GM21528 (cell line): ENCODE data around the gene UGT1A8.

Experiments
- ATAC-seq: cut with Tn5 transposase; IDR thresholded peaks from one replicate; pipeline ENCODE4 v1.9.1; 2021; ENCODE audit warnings: mild to moderate bottlenecking, moderate library complexity; ENCODE audit not compliant: unreplicated experiment, low FRiP score

UGT1A8 gene

GRCh38 chr2:233758141-233758540, 140.7 kb downstream of the UGT1A8 start:
- no peak for ATAC-seq

- no peak for ATAC-seq
Measured at GRCh38 chr2:233758849-233759248, 141.4 kb downstream of the UGT1A8 start.

- ATAC-seq: no peak
Measured at GRCh38 chr2:233760043-233760442, 142.6 kb downstream of the UGT1A8 start, which contains the start of gene UGT1A1. TSS of gene UGT1A1 (plus strand) at chr2:233760270. CDS start at chr2:233760288, 18 bp downstream.

GRCh38 chr2:233761040-233761769, 143.8 kb downstream of the UGT1A8 start:
- ATAC-seq: no peak

GRCh38 chr2:233764264-233764663, 146.8 kb downstream of the UGT1A8 start:
- no peak for ATAC-seq

GRCh38 chr2:233764761-233765160, 147.3 kb downstream of the UGT1A8 start:
- ATAC-seq: no peak

- no peak for ATAC-seq
Measured at GRCh38 chr2:233766416-233766815, 149.0 kb downstream of the UGT1A8 start.

GRCh38 chr2:233768076-233768475, 150.6 kb downstream of the UGT1A8 start:
- no peak for ATAC-seq

- no peak for ATAC-seq
Measured at GRCh38 chr2:233769260-233769659, 151.8 kb downstream of the UGT1A8 start.

- no peak for ATAC-seq
Measured at GRCh38 chr2:233772153-233772552, 154.7 kb downstream of the UGT1A8 start.

GRCh38 chr2:233772583-233772982, 155.2 kb downstream of the UGT1A8 start:
- no peak for ATAC-seq

- no peak for ATAC-seq
Measured at GRCh38 chr2:233773854-233774253, 156.4 kb downstream of the UGT1A8 start.

- ATAC-seq: no peak
Measured at GRCh38 chr2:233775414-233775813, 158.0 kb downstream of the UGT1A8 start.

GRCh38 chr2:233778030-233778429, 160.6 kb downstream of the UGT1A8 start, which contains the start of gene MROH2A:
TSS of gene MROH2A (plus strand) at chr2:233778330. CDS start at chr2:233779359, 1,029 bp downstream.
- no peak for ATAC-seq

GRCh38 chr2:233779722-233780121, 162.3 kb downstream of the UGT1A8 start:
- ATAC-seq: no peak

- ATAC-seq: no peak
Measured at GRCh38 chr2:233780771-233781170, 163.3 kb downstream of the UGT1A8 start.

GRCh38 chr2:233789554-233789953, 172.1 kb downstream of the UGT1A8 start:
- ATAC-seq: no peak

GRCh38 chr2:233791151-233791882, 173.9 kb downstream of the UGT1A8 start:
- no peak for ATAC-seq

GRCh38 chr2:233791883-233792329, 174.5 kb downstream of the UGT1A8 start:
- ATAC-seq: no peak

- no peak for ATAC-seq
Measured at GRCh38 chr2:233792720-233793119, 175.3 kb downstream of the UGT1A8 start.

- no peak for ATAC-seq
Measured at GRCh38 chr2:233793465-233794127, 176.2 kb downstream of the UGT1A8 start.
